Measurements from ENCODE around the gene IGFL1.

Gene IGFL1

GRCh38 chr19:46206682-46207081, 22.9 kb upstream of the IGFL1 start:
- TF ChIP-seq TAF1 (IDR thresholded peaks at IDR 0.05; ENCODE audit: borderline replicate concordance, insufficient read depth, low read length) = no peak

GRCh38 chr19:46209051-46209450, 20.5 kb upstream of the IGFL1 start:
- TF ChIP-seq FOXP2 (optimal IDR thresholded peaks at IDR 0.05; ENCODE audit: borderline replicate concordance, extremely low read depth, extremely low read length, insufficient read depth) = no peak

DNA sequence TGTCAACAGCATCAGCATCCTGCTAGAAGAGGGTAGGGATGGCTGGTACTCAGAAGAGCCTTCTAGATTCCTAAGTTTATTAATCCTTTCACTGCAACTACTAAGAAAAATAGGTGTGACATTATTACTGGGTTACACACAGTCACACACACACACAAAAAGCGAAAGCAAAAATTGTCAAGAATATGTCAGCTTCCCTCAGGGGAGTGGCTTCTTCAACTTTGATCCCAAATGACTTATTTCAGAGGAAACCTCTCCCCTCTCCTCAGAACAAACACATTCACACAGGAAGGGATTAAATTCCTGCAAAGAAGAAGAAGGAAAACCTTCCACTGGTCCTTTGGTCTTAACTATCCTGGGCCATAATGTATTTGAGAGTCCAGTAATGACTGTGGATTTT, 20.1 kb upstream of the IGFL1 start:
- no peak for TF ChIP-seq SIN3A (IDR thresholded peaks at IDR 0.05; ENCODE audit: borderline replicate concordance, insufficient read depth, low read length)
- TF ChIP-seq POLR2AphosphoS5 (IDR thresholded peaks at IDR 0.05; ENCODE audit: low read depth, low read length) = no peak
- no peak for TF ChIP-seq FOXP2 (optimal IDR thresholded peaks at IDR 0.05; ENCODE audit: borderline replicate concordance, extremely low read depth, extremely low read length, insufficient read depth)

- TF ChIP-seq TAF1 (IDR thresholded peaks at IDR 0.05; ENCODE audit: borderline replicate concordance, insufficient read depth, low read length) (no peak), POLR2AphosphoS5 (IDR thresholded peaks at IDR 0.05; ENCODE audit: low read depth, low read length) (no peak), FOXP2 (optimal IDR thresholded peaks at IDR 0.05; ENCODE audit: borderline replicate concordance, extremely low read depth, extremely low read length, insufficient read depth) (no peak), SIN3A (IDR thresholded peaks at IDR 0.05; ENCODE audit: borderline replicate concordance, insufficient read depth, low read length) (no peak)
- TF ChIP-seq, protein P1, sequence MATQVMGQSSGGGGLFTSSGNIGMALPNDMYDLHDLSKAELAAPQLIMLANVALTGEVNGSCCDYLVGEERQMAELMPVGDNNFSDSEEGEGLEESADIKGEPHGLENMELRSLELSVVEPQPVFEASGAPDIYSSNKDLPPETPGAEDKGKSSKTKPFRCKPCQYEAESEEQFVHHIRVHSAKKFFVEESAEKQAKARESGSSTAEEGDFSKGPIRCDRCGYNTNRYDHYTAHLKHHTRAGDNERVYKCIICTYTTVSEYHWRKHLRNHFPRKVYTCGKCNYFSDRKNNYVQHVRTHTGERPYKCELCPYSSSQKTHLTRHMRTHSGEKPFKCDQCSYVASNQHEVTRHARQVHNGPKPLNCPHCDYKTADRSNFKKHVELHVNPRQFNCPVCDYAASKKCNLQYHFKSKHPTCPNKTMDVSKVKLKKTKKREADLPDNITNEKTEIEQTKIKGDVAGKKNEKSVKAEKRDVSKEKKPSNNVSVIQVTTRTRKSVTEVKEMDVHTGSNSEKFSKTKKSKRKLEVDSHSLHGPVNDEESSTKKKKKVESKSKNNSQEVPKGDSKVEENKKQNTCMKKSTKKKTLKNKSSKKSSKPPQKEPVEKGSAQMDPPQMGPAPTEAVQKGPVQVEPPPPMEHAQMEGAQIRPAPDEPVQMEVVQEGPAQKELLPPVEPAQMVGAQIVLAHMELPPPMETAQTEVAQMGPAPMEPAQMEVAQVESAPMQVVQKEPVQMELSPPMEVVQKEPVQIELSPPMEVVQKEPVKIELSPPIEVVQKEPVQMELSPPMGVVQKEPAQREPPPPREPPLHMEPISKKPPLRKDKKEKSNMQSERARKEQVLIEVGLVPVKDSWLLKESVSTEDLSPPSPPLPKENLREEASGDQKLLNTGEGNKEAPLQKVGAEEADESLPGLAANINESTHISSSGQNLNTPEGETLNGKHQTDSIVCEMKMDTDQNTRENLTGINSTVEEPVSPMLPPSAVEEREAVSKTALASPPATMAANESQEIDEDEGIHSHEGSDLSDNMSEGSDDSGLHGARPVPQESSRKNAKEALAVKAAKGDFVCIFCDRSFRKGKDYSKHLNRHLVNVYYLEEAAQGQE (IDR thresholded peaks at IDR 0.05; ENCODE audit: insufficient read depth in 1 of 2, low read depth in 2 of 2, low read length in 2 of 2) = no peak
Observed at GRCh38 chr19:46210669-46211068, 18.9 kb upstream of the IGFL1 start.

- TF ChIP-seq, protein P1 (IDR thresholded peaks at IDR 0.05; ENCODE audit: insufficient read depth in 1 of 2, low read depth in 2 of 2, low read length in 2 of 2) = no peak
- TF ChIP-seq TAF1 (IDR thresholded peaks at IDR 0.05; ENCODE audit: borderline replicate concordance, insufficient read depth, low read length) (no peak), SIN3A (IDR thresholded peaks at IDR 0.05; ENCODE audit: borderline replicate concordance, insufficient read depth, low read length) (no peak), FOXP2 (optimal IDR thresholded peaks at IDR 0.05; ENCODE audit: borderline replicate concordance, extremely low read depth, extremely low read length, insufficient read depth) (no peak), POLR2AphosphoS5 (IDR thresholded peaks at IDR 0.05; ENCODE audit: low read depth, low read length) (no peak)
Observed at GRCh38 chr19:46211201-46211881, 18.2 kb upstream of the IGFL1 start.

- TF ChIP-seq SIN3A (IDR thresholded peaks at IDR 0.05; ENCODE audit: borderline replicate concordance, insufficient read depth, low read length) (no peak), FOXP2 (optimal IDR thresholded peaks at IDR 0.05; ENCODE audit: borderline replicate concordance, extremely low read depth, extremely low read length, insufficient read depth) (no peak), TAF1 (IDR thresholded peaks at IDR 0.05; ENCODE audit: borderline replicate concordance, insufficient read depth, low read length) (no peak), POLR2AphosphoS5 (IDR thresholded peaks at IDR 0.05; ENCODE audit: low read depth, low read length) (no peak)
- TF ChIP-seq, protein P1 (IDR thresholded peaks at IDR 0.05; ENCODE audit: insufficient read depth in 1 of 2, low read depth in 2 of 2, low read length in 2 of 2) = no peak
Observed at GRCh38 chr19:46213156-46213555, 16.4 kb upstream of the IGFL1 start.

- TF ChIP-seq, protein P1 (IDR thresholded peaks at IDR 0.05; ENCODE audit: insufficient read depth in 1 of 2, low read depth in 2 of 2, low read length in 2 of 2) = no peak
- TF ChIP-seq POLR2AphosphoS5 (IDR thresholded peaks at IDR 0.05; ENCODE audit: low read depth, low read length) (no peak), SIN3A (IDR thresholded peaks at IDR 0.05; ENCODE audit: borderline replicate concordance, insufficient read depth, low read length) (no peak), TAF1 (IDR thresholded peaks at IDR 0.05; ENCODE audit: borderline replicate concordance, insufficient read depth, low read length) (no peak), FOXP2 (optimal IDR thresholded peaks at IDR 0.05; ENCODE audit: borderline replicate concordance, extremely low read depth, extremely low read length, insufficient read depth) (no peak)
Observed at GRCh38 chr19:46213806-46214205, 15.7 kb upstream of the IGFL1 start.

Measured in PFSK-1 (cell line).